Ectodermal cell (in vitro differentiated cells): ENCODE data around the gene TENM3.

Experiments
- H3K27ac ChIP-seq: 2 replicates; pipeline ENCODE4 v1.7.0; 2013; ENCODE audit warnings: mild to moderate bottlenecking, low read depth, low read length; ENCODE audit not compliant: insufficient read depth, poor library complexity, severe bottlenecking
- H3K27me3 ChIP-seq: 2 replicates; pipeline ENCODE4 v1.7.0; 2013; ENCODE audit warnings: mild to moderate bottlenecking, low read length; ENCODE audit not compliant: insufficient read depth, control insufficient read depth, poor library complexity, severe bottlenecking
- H3K36me3 ChIP-seq: one replicate; pipeline ENCODE4 v1.7.0; 2013; ENCODE audit warnings: low read length; ENCODE audit not compliant: control insufficient read depth, insufficient read depth
- H3K4me1 ChIP-seq: one replicate; pipeline ENCODE4 v1.7.0; 2013; ENCODE audit warnings: low read length; ENCODE audit not compliant: control insufficient read depth, insufficient read depth
- H3K4me3 ChIP-seq: 2 replicates; pipeline ENCODE4 v1.7.0; 2013; ENCODE audit warnings: low read depth, low read length, control low read depth; ENCODE audit not compliant: insufficient read depth
- H3K9me3 ChIP-seq: 2 replicates; pipeline ENCODE4 v1.7.0; 2013; ENCODE audit warnings: mild to moderate bottlenecking, low read length, moderate library complexity; ENCODE audit not compliant: control insufficient read depth
- WGBS, 2 experiments: methylation state at CpG; one replicate each; pipeline ENCODE4 v1.1.7; 2013; ENCODE audit warnings: missing lambda C conversion rate in 2 of 2; 5-methylcytosine and 5-hydroxymethylcytosine counted together

TENM3 gene

DNA sequence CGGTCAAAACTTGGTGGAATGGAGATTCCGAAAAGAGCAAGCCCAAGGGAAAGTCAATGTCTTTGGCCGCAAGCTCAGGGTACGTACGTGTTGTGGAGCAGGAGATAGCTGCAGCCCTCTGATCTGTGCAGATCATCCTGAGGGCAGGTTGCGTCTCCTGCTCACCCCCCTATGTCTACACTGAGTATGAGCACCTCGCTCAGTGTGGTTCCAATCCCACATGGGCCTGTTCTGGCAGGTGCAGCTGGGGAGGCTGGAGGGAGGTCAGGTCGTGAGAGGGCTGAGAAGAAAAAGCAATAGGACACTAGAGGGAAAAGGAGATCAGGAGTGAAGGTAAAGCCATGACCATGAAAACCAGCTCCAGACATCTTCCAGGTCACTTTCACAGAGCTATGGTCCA is 531.9 kb downstream of the TENM3 start:
- 94 to 95% methylated on average over 8 of the region's 8 CpGs for WGBS, 2 experiments
- no peak overlapping the region for H3K27ac ChIP-seq
- peaks cover 21% of the 10 kb centered on the region for H3K4me1 ChIP-seq
- peaks cover 8% of the 10 kb centered on the region for H3K36me3 ChIP-seq
- no peak overlapping the region for H3K4me3 ChIP-seq
- H3K9me3 ChIP-seq = no peaks in the 10 kb centered on the region
- no peaks in the 10 kb centered on the region for H3K27me3 ChIP-seq

DNA sequence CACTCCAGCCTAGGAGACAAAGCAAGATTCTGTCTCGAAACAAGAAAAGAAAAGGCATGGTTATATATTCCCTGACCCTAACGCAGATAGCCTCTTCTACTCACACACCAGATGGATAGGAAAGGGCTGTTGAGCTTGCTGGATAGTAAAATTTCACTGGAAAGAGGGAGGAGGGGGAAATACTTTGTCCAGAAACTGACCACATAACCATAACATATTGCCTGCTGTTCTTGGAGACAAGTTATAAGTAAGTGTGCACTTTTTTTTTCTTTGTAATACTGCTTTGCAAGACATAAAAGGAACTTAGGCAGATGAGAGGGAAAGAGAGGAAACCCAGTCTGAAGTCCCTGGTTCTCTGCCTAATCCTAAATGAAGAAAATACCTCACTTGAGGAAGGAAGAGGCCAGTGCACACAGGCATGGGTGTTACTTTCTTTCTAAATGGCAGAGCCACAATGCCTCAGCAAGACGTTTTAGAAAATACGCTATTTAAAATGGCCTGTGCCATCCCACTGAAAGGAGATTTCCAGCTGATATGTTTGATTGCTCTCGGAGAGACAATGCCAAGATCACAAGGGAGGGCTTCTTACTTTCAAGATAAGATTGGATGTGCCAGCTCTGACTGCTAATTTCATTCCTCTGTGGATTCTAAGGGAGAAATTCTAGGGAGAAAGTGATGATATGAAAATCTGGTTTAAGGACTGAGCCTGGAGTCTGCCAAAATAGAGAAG is 533.3 kb downstream of the TENM3 start:
- Histone ChIP-seq H3K27ac (peak overlapping the region; percentile 9), H3K4me3 (no peak overlapping the region), H3K36me3 (peaks cover 8% of the 10 kb centered on the region), H3K4me1 (peaks cover 6% of the 10 kb centered on the region), H3K27me3 (no peaks in the 10 kb centered on the region), H3K9me3 (no peaks in the 10 kb centered on the region)
- WGBS, 2 experiments = 35 to 37% methylated on average over 4 of the region's 5 CpGs

GRCh38 chr4:182778222-182778982 is 535.2 kb downstream of the TENM3 start:
- Histone ChIP-seq H3K4me1 (no peaks in the 10 kb centered on the region), H3K4me3 (no peak overlapping the region), H3K9me3 (no peaks in the 10 kb centered on the region), H3K27me3 (no peaks in the 10 kb centered on the region), H3K36me3 (peaks cover 1% of the 10 kb centered on the region), H3K27ac (no peak overlapping the region)
- WGBS, 2 experiments = 96 to 97% methylated on average over 10 of the region's 10 CpGs

DNA sequence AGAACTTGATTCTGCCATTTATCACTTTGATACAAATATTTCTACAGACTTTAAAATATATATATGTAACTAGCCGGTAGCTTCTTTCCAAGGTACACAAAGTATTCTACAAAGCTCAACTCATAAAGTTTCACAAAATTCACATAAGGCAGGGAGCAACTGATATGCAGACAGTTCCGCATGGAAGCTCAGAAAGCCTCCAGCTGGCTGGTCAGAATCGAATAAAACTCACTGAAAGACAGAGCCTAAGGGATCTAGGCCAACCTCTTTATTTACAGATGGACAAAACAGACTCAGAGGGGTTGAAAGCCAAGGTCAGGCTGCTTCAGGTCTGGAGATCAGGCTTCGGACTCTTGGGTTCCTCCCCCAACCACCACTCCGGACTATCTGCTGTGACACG is 543.8 kb downstream of the TENM3 start:
- H3K9me3 ChIP-seq = no peaks in the 10 kb centered on the region
- H3K36me3 ChIP-seq = peaks cover 34% of the 10 kb centered on the region
- no peaks in the 10 kb centered on the region for H3K27me3 ChIP-seq
- no peak overlapping the region for H3K4me3 ChIP-seq
- no peaks in the 10 kb centered on the region for H3K4me1 ChIP-seq
- 92 to 95% methylated on average over 6 of the region's 6 CpGs for WGBS, 2 experiments
- H3K27ac ChIP-seq = no peak overlapping the region

GRCh38 chr4:182788201-182788600 is 545.0 kb downstream of the TENM3 start:
- Histone ChIP-seq H3K4me1 (no peaks in the 10 kb centered on the region), H3K36me3 (peaks cover 46% of the 10 kb centered on the region), H3K27ac (no peak overlapping the region), H3K9me3 (no peaks in the 10 kb centered on the region), H3K27me3 (no peaks in the 10 kb centered on the region), H3K4me3 (no peak overlapping the region)
- WGBS, 2 experiments = 97% methylated on average over 7 of the region's 7 CpGs

GRCh38 chr4:182789529-182789928 is 546.3 kb downstream of the TENM3 start:
- peaks cover 60% of the 10 kb centered on the region for H3K36me3 ChIP-seq
- no peaks in the 10 kb centered on the region for H3K4me1 ChIP-seq
- H3K27me3 ChIP-seq = no peaks in the 10 kb centered on the region
- no peak overlapping the region for H3K4me3 ChIP-seq
- WGBS, 2 experiments = 97 to 98% methylated on average over 7 of the region's 7 CpGs
- H3K9me3 ChIP-seq = no peaks in the 10 kb centered on the region
- H3K27ac ChIP-seq = no peak overlapping the region

- Histone ChIP-seq H3K27ac (no peak overlapping the region), H3K27me3 (no peaks in the 10 kb centered on the region), H3K4me3 (no peak overlapping the region), H3K36me3 (peaks cover 57% of the 10 kb centered on the region), H3K9me3 (no peaks in the 10 kb centered on the region), H3K4me1 (peaks cover 7% of the 10 kb centered on the region)
- WGBS, 2 experiments = 79 to 87% methylated on average over 5 to 6 of the region's 6 CpGs
Measured at GRCh38 chr4:182795446-182796238, 552.4 kb downstream of the TENM3 start.

DNA sequence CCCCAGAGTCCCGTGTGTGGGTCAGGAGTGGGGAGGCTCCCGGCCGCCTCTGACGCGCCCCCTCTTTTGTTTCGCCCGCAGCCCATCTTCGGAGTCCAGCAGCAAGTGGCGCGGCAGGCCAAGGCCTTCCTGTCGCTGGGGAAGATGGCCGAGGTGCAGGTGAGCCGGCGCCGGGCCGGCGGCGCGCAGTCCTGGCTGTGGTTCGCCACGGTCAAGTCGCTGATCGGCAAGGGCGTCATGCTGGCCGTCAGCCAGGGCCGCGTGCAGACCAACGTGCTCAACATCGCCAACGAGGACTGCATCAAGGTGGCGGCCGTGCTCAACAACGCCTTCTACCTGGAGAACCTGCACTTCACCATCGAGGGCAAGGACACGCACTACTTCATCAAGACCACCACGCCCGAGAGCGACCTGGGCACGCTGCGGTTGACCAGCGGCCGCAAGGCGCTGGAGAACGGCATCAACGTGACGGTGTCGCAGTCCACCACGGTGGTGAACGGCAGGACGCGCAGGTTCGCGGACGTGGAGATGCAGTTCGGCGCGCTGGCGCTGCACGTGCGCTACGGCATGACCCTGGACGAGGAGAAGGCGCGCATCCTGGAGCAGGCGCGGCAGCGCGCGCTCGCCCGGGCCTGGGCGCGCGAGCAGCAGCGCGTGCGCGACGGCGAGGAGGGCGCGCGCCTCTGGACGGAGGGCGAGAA is 556.5 kb downstream of the TENM3 start:
- WGBS, 2 experiments = 97% methylated on average over 85 of the region's 85 CpGs
- H3K27me3 ChIP-seq = no peaks in the 10 kb centered on the region
- no peaks in the 10 kb centered on the region for H3K9me3 ChIP-seq
- H3K4me3 ChIP-seq = no peak overlapping the region
- peaks cover 27% of the 10 kb centered on the region for H3K36me3 ChIP-seq
- H3K27ac ChIP-seq = no peak overlapping the region
- peaks cover 7% of the 10 kb centered on the region for H3K4me1 ChIP-seq

DNA sequence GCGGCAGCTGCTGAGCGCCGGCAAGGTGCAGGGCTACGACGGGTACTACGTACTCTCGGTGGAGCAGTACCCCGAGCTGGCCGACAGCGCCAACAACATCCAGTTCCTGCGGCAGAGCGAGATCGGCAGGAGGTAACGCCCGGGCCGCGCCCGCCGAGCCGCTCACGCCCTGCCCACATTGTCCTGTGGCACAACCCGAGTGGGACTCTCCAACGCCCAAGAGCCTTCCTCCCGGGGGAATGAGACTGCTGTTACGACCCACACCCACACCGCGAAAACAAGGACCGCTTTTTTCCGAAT is 557.0 kb downstream of the TENM3 start:
- WGBS, 2 experiments = 97 to 98% methylated on average over 29 of the region's 29 CpGs
- no peak overlapping the region for H3K27ac ChIP-seq
- H3K36me3 ChIP-seq = peaks cover 27% of the 10 kb centered on the region
- peaks cover 5% of the 10 kb centered on the region for H3K4me1 ChIP-seq
- no peaks in the 10 kb centered on the region for H3K27me3 ChIP-seq
- H3K9me3 ChIP-seq = no peaks in the 10 kb centered on the region
- H3K4me3 ChIP-seq = no peak overlapping the region

DNA sequence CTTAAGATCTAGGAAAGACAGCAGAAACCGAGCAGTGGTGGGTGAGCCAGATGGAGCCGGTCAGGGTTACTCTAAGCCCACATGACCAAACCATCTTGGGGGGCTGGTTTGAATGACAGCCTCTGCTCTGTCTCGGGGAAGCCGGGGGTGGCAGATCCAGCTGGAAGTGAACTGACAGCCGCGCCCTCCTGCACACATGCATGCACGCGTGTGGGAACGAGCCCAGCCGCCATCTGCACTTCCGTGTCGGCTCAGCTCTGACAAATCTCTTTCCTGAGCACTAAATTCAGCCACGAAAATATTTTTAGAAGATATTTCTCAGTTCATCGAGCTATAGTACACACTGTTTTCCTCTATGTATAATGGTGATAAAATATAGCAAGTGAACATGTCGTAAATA is 558.4 kb downstream of the TENM3 start:
- Histone ChIP-seq H3K9me3 (no peaks in the 10 kb centered on the region), H3K36me3 (peaks cover 27% of the 10 kb centered on the region), H3K4me1 (no peaks in the 10 kb centered on the region), H3K4me3 (no peak overlapping the region), H3K27me3 (no peaks in the 10 kb centered on the region), H3K27ac (no peak overlapping the region)
- 95 to 98% methylated on average over 13 to 15 of the region's 15 CpGs for WGBS, 2 experiments
